H1 (cell line): ENCODE measurements around the gene MRC2.

Source experiments
- CREB1 ChIP-seq: IDR thresholded peaks from 2 replicates; pipeline ENCODE4 v1.6.1; 2012; ENCODE audit warnings: inconsistent platforms
- CTCF ChIP-seq, 3 experiments: IDR thresholded peaks; 1 replicate in 2 of 3; 2 replicates in 1 of 3; pipeline versions ENCODE4 v1.5.1 to v1.6.1; 2011; ENCODE audit warnings: low read length in 3 of 3, mild to moderate bottlenecking in 3 of 3, inconsistent platforms in 2 of 3, low read depth in 1 of 3, moderate library complexity in 1 of 3; ENCODE audit not compliant: insufficient read depth in 1 of 3; ENCODE audit errors: control extremely low read depth in 1 of 3
- EZH2 ChIP-seq: fragments of 200-600 bp; sonication (generic); IDR thresholded peaks from 2 replicates; pipeline ENCODE4 v1.7.1; 2012; ENCODE audit warnings: low read depth, mild to moderate bottlenecking, moderate library complexity, low read length, inconsistent platforms; ENCODE audit not compliant: severe bottlenecking
- HDAC6 ChIP-seq: IDR thresholded peaks from one replicate; pipeline ENCODE4 v1.7.1; 2012; ENCODE audit warnings: low read depth, mild to moderate bottlenecking, inconsistent platforms, low read length, moderate library complexity
- KDM1A ChIP-seq: fragments of 200-600, 300-600 bp; sonication (generic); IDR thresholded peaks from 2 replicates; pipeline ENCODE4 v1.7.1; 2016; ENCODE audit warnings: mild to moderate bottlenecking, low read length, borderline replicate concordance

- TF ChIP-seq CTCF (IDR thresholded peaks at IDR 0.05; ENCODE audit: control extremely low read depth in 1 of 3, insufficient read depth in 1 of 3, low read depth in 1 of 3, low read length in 3 of 3), result no peak
- TF ChIP-seq KDM1A, result no peak
- TF ChIP-seq EZH2, result no peak
- no peak for TF ChIP-seq CREB1
- TF ChIP-seq HDAC6, result no peak
Observed at GRCh38 chr17:62614142-62614541, 13.3 kb upstream of the MRC2 start.
